Raji (cell line): Measurements from ENCODE around the gene CDCA7.

ENCODE experiments used
- POLR2A ChIP-seq: IDR thresholded peaks from 2 replicates; pipeline ENCODE4 v1.6.1; 2011; ENCODE audit warnings: low read depth, low read length, control low read depth; ENCODE audit not compliant: insufficient read depth

Gene CDCA7

GRCh38 chr2:173354582-173355131 lies at the start of gene CDCA7:
TSS of gene CDCA7 (plus strand) at chr2:173354872. CDS start at chr2:173354964, 92 bp downstream.
- peak; percentile 76 for TF ChIP-seq POLR2A

DNA sequence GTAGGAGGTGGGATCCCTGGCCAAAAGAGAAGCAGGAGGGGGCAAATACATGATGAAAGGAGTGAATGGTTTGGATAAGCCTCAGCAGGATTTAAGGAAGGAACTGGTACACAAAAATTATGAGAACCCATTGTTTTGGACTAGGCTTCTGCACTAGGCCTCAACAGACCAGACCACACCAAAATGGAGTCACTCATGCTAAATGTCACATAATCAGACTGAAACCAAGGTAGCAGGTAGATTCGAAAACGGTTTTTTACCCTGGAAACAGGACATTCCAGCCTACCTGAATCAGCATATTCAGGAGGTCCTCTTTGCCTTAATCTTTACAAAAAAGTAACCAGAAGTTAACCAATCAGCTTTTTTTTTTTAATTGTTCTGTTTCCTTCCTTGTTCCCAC lies 49.4 kb upstream of the CDCA7 start:
- TF ChIP-seq POLR2A, result no peak

GRCh38 chr2:173307293-173307692 lies 47.4 kb upstream of the CDCA7 start:
- no peak for TF ChIP-seq POLR2A

DNA sequence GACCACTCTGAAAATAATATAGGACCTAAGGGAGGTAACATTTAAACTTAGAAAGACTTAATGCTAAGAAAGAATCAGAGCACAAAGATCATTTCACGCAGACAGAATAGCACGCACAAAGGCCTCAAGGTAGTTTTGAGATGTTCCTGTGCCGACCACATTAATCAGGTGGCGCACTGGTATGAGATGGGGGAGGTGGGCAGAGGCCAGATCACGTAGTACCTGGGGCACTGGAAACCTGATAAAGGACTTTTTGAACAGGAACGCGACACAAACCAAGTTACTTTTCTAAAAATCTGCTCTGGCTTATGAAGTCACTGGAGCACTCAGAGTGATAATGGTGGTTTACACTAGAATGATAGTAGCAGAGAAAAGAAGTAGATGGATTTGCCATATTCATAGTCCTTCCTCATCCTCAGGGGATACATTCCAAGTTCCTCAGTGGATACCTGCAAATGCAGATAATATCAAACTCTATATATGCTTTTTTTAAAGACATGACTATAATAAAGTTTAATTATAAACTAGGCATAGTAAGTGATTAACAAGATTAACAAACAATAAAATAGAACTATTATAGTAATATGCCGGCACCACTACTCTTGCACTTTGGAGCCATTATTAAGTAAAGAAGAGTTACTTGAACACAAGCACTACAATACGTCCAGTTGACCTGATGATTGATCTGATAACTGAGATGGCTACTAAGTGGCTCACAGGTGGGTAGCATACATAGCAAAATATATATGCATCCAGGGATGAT lies 42.6 kb upstream of the CDCA7 start:
- TF ChIP-seq POLR2A, result no peak

- TF ChIP-seq POLR2A, result no peak
Measured at GRCh38 chr2:173323371-173323770, 31.3 kb upstream of the CDCA7 start.

DNA sequence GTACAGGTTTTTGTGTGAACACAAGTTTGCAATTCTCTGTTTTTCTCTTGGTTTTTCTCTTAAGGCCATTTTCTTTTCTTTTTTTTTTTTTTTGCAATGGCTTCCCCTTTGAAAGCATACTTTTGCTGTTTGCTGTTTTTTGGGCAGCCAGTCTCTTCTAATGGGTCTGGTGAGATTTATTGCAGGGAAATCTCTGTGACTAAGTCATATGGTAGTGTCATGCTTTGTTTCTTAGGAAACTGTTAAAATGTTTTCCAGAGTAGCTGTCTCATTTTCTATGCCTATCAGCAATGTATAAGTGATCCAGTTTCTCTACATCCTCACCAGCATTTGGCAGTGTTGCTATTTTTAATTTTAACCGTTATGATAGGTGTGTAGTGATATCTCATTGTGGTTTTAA lies 27.9 kb upstream of the CDCA7 start:
- TF ChIP-seq POLR2A, result no peak

- no peak for TF ChIP-seq POLR2A
Measured at GRCh38 chr2:173327421-173327820, 27.3 kb upstream of the CDCA7 start.

DNA sequence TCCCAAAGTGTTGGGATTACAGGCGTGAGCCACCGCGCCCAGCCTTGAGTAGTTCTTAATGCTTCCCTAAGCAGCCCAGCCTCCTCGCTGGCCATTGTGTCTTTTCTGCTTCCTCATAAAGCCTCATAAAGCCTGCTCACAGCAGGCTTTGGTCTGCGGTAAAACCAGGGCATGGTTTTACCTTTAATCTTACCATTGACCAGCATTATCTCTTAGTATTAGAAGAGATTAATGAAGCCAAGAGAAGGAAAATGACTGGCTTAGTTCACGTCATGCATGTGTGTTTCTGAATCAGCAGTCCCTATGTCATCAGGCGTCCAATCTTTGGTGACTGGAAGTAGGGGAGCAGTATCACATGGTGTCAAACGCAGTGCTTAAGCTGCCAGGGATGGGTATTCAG lies 14.9 kb upstream of the CDCA7 start:
- TF ChIP-seq POLR2A, result no peak

- no peak for TF ChIP-seq POLR2A
Measured at GRCh38 chr2:173343921-173344320, 10.8 kb upstream of the CDCA7 start.

DNA sequence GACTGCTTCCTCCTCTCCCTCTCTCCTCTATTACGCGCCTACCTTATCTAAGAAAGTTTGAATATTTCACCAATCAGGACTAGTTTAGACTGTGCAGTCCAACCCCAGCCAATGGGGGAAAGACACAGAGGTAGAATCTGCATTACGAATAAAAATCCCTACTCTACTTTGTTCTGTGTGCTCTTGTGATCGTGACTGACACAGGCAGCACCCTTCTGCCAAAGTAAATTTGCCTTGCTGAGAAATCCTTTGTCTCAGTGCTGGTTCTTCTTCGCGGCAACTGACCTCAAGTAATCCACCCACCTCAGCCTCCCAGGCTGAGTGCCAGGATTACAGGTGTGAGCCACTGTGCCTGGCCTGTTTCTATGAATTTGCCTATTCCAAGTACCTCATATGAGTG lies 8.6 kb upstream of the CDCA7 start:
- no peak for TF ChIP-seq POLR2A

DNA sequence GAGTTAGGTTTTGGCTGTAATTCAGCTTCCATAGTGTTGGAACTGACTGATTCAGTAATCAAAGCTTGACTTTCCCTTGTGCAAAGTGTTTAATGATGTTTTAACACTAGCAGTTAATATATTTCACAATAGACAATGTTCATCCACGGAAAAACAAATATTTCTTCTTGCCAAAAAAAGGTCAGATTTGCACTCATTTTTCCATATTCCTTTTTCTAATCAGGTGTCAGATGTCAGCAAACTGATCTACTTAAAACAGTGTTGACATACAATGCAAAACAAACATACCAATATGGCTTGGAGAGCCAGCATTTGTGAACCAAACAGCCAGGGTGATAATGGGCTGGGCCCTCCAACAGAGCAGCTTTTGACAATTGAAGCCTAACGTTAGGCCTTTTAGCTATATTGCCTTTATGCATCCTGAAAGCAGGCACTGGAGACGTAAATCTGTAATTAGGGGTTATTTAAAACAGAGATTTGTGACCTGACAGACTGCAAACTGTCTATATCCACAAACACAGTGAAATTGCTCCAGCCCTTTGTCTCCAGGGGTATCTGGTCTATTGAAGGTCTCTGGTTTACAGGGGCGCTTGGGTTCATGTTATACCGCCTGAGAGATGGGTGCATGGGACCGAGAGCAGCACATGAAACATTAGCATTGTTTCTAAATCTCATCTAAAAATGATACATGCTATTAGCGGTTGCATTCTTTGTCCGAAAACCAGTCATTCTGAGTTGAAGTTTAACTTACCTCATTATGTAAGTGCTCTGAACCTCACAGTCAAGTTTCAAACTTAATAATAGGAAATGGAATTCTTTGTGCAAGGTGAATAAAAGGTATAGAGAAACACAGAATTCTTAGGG lies 7.1 kb upstream of the CDCA7 start:
- TF ChIP-seq POLR2A, result no peak

GRCh38 chr2:173349287-173349686 lies 5.4 kb upstream of the CDCA7 start:
- TF ChIP-seq POLR2A, result no peak

DNA sequence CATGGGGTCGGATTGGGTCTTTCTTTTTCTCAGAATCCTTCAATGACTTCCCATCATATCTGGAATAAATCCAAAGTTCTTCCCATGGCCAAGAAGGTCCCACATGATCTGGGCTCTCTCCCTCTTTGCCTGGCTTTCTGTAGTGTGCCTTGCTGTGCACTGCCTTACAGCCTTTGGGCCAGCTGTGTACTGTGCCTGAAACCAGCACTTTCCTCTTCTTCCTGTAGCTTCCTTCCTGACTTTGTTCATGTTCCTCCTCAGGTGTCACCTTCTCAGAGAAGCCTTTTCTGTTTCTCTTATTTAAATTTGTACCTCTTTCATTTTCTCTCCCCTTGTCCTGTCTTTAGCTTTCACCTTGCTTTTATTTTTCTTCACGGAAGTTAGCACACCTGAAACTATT lies 4.3 kb upstream of the CDCA7 start:
- TF ChIP-seq POLR2A, result 0 out of 2 replicates have a peak, but pooled peaks have one; percentile 26

- no peak for TF ChIP-seq POLR2A
Measured at GRCh38 chr2:173351879-173352278, 2.8 kb upstream of the CDCA7 start.

DNA sequence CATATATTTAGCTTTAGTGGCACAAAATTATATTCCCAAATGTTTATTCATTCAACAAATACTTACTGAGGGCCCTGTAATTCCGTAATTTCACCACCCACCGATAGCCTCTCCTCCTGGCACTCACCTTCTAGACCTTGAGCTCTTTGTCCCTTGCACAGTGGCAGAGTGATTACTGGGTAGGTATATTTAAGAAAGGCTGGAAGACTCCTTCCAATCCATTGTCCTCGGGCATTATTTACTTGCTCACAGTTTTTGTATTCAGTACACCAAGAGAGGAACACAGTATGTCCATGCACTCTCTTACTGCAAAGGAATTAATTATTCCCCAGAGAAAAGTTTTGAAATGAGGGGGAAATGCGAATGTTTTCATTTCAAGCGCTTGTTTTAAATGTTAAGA lies 1.1 kb upstream of the CDCA7 start:
- no peak for TF ChIP-seq POLR2A

DNA sequence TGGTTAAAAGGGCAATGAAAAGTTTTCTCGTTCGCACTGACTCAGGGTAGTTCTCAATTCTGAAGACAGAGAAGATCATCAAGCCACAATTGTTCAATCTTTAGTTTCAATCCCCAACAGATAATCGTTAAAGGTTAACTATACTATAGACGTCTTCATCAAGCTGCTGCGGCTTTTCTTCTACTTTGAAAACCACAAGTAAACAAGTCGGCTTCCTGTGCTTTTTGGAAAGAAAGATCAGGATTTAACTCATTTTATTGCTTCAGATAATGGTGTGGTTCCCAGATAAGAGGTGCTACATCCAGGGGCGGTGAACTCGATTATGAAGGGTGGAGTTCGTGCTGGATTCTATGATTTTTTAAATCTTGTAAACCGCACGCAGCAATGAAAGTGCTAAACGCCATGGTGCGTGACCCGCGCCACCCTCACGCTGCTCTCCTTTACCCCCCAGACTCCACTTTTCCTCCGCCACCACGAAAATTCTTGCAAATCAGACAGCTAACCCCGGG lies 545 bp upstream of the CDCA7 start:
- TF ChIP-seq POLR2A, result peak; percentile 70
